ENCODE data around the gene ZNF653.

The ZNF653 gene

GRCh38 chr19:11505504-11506100 is at the start of gene ZNF653:
ZNF653 (minus strand) TSS chr19:11505839; CDS start chr19:11505786, 53 bp downstream.
- Mint-ChIP-seq H3K4me3 (peak within 1 kb of the TSS; percentile 82), H3K4me1 (ENCODE audit: low read depth) (peaks cover 23% of the 10 kb centered on the region), H3K27me3 (no peaks in the 10 kb centered on the region), H3K36me3 (ENCODE audit: low read depth) (peaks cover 50% of the 10 kb centered on the region), H3K27ac (peak within 1 kb of the TSS; percentile 97), H3K9me3 (no peaks in the 10 kb centered on the region)
- peak; percentile 97 for DNase-seq

- Mint-ChIP-seq H3K36me3 (ENCODE audit: low read depth) (peaks cover 70% of the 10 kb centered on the region), H3K4me3 (no peak overlapping the region), H3K4me1 (ENCODE audit: low read depth) (peaks cover 37% of the 10 kb centered on the region), H3K27ac (peak overlapping the region; percentile 30), H3K27me3 (no peaks in the 10 kb centered on the region), H3K9me3 (no peaks in the 10 kb centered on the region)
- no peak for DNase-seq
Observed at GRCh38 chr19:11555246-11555645, 49.6 kb upstream of the ZNF653 start.

GRCh38 chr19:11554160-11554559 is 48.5 kb upstream of the ZNF653 start:
- Mint-ChIP-seq H3K4me1 (ENCODE audit: low read depth) (peaks cover 33% of the 10 kb centered on the region), H3K4me3 (no peak overlapping the region), H3K36me3 (ENCODE audit: low read depth) (peaks cover 66% of the 10 kb centered on the region), H3K9me3 (no peaks in the 10 kb centered on the region), H3K27ac (peak overlapping the region; percentile 69), H3K27me3 (no peaks in the 10 kb centered on the region)
- no peak for DNase-seq

- no peaks in the 10 kb centered on the region for H3K27me3 Mint-ChIP-seq
- peaks cover 28% of the 10 kb centered on the region for H3K4me1 Mint-ChIP-seq (ENCODE audit: low read depth)
- no peak for DNase-seq
- H3K9me3 Mint-ChIP-seq: no peaks in the 10 kb centered on the region
- H3K27ac Mint-ChIP-seq: no peak overlapping the region
- H3K36me3 Mint-ChIP-seq (ENCODE audit: low read depth): peaks cover 54% of the 10 kb centered on the region
- no peak overlapping the region for H3K4me3 Mint-ChIP-seq
Observed at GRCh38 chr19:11552666-11553372, 47.2 kb upstream of the ZNF653 start.

GRCh38 chr19:11551603-11552235 is 46.1 kb upstream of the ZNF653 start:
- Mint-ChIP-seq H3K27me3 (no peaks in the 10 kb centered on the region), H3K4me3 (no peak overlapping the region), H3K4me1 (ENCODE audit: low read depth) (peaks cover 20% of the 10 kb centered on the region), H3K9me3 (no peaks in the 10 kb centered on the region), H3K36me3 (ENCODE audit: low read depth) (peaks cover 48% of the 10 kb centered on the region), H3K27ac (no peak overlapping the region)
- no peak for DNase-seq

GRCh38 chr19:11550265-11550664 is 44.6 kb upstream of the ZNF653 start:
- no peak overlapping the region for H3K27ac Mint-ChIP-seq

GRCh38 chr19:11549386-11549953 is 43.8 kb upstream of the ZNF653 start:
- Mint-ChIP-seq H3K27ac (no peak overlapping the region), H3K4me3 (no peak overlapping the region), H3K27me3 (no peaks in the 10 kb centered on the region), H3K36me3 (ENCODE audit: low read depth) (peaks cover 32% of the 10 kb centered on the region), H3K4me1 (ENCODE audit: low read depth) (peaks cover 8% of the 10 kb centered on the region), H3K9me3 (no peaks in the 10 kb centered on the region)
- no peak for DNase-seq

More at GRCh38 chr19:11550265-11550664, 44.6 kb upstream of the ZNF653 start:
- DNase-seq: no peak
- H3K4me3 Mint-ChIP-seq: no peak overlapping the region
- no peaks in the 10 kb centered on the region for H3K27me3 Mint-ChIP-seq
- H3K36me3 Mint-ChIP-seq (ENCODE audit: low read depth): peaks cover 35% of the 10 kb centered on the region
- H3K9me3 Mint-ChIP-seq: no peaks in the 10 kb centered on the region
- H3K4me1 Mint-ChIP-seq (ENCODE audit: low read depth): peaks cover 10% of the 10 kb centered on the region

- Mint-ChIP-seq H3K4me1 (ENCODE audit: low read depth) (peaks cover 2% of the 10 kb centered on the region), H3K27me3 (no peaks in the 10 kb centered on the region), H3K9me3 (no peaks in the 10 kb centered on the region), H3K27ac (no peak overlapping the region), H3K4me3 (no peak overlapping the region), H3K36me3 (ENCODE audit: low read depth) (peaks cover 18% of the 10 kb centered on the region)
- no peak for DNase-seq
Observed at GRCh38 chr19:11547929-11548700, 42.5 kb upstream of the ZNF653 start.

- peaks cover 31% of the 10 kb centered on the region for H3K27me3 Mint-ChIP-seq
- H3K36me3 Mint-ChIP-seq (ENCODE audit: low read depth): no peaks in the 10 kb centered on the region
- H3K4me3 Mint-ChIP-seq: no peak overlapping the region
- no peak for DNase-seq
- no peaks in the 10 kb centered on the region for H3K9me3 Mint-ChIP-seq
- H3K4me1 Mint-ChIP-seq (ENCODE audit: low read depth): peaks cover 6% of the 10 kb centered on the region
- no peak overlapping the region for H3K27ac Mint-ChIP-seq
Observed at GRCh38 chr19:11541238-11541637, 35.6 kb upstream of the ZNF653 start.

- Mint-ChIP-seq H3K4me1 (ENCODE audit: low read depth) (peaks cover 8% of the 10 kb centered on the region), H3K4me3 (no peak overlapping the region), H3K27ac (no peak overlapping the region), H3K9me3 (no peaks in the 10 kb centered on the region), H3K36me3 (ENCODE audit: low read depth) (no peaks in the 10 kb centered on the region), H3K27me3 (peaks cover 31% of the 10 kb centered on the region)
- no peak for DNase-seq
Observed at GRCh38 chr19:11540645-11541044, 35.0 kb upstream of the ZNF653 start.

GRCh38 chr19:11539495-11540365 is 34.1 kb upstream of the ZNF653 start:
- Mint-ChIP-seq H3K27me3 (peaks cover 31% of the 10 kb centered on the region), H3K9me3 (no peaks in the 10 kb centered on the region), H3K36me3 (ENCODE audit: low read depth) (no peaks in the 10 kb centered on the region), H3K4me1 (ENCODE audit: low read depth) (peaks cover 12% of the 10 kb centered on the region), H3K27ac (no peak overlapping the region), H3K4me3 (no peak overlapping the region)
- DNase-seq: no peak

- H3K4me3 Mint-ChIP-seq: no peak within 1 kb of the TSS
- H3K4me1 Mint-ChIP-seq (ENCODE audit: low read depth): peaks cover 15% of the 10 kb centered on the region
- no peaks in the 10 kb centered on the region for H3K9me3 Mint-ChIP-seq
- peaks cover 31% of the 10 kb centered on the region for H3K27me3 Mint-ChIP-seq
- no peaks in the 10 kb centered on the region for H3K36me3 Mint-ChIP-seq (ENCODE audit: low read depth)
- no peak within 1 kb of the TSS for H3K27ac Mint-ChIP-seq
- no peak for DNase-seq
Observed at GRCh38 chr19:11538232-11539036, 32.8 kb upstream of the ZNF653 start, which contains the start of gene CNN1. CNN1 (plus strand) TSS chr19:11538851; CDS start chr19:11538928, 77 bp downstream.

Measured in activated T-cell treated with anti-CD3 and anti-CD28 coated beads, Interleukin-2, amount 50 U/mL, for 24 hours (primary cell).